WI38 (cell line): ENCODE data around the gene PLPPR3.

Experiments used
- H3K4me3 ChIP-seq: 2 replicates; pipeline ENCODE4 v1.5.1; 2011; ENCODE audit warnings: low read depth, mild to moderate bottlenecking, control low read depth, low read length
- TF ChIP-seq, protein P1 (sequence below): IDR thresholded peaks from 2 replicates; pipeline ENCODE4 v1.5.1; 2012; ENCODE audit warnings: low read depth, mild to moderate bottlenecking, control low read depth, low read length

Gene PLPPR3

GRCh38 chr19:867301-867793, 45.6 kb upstream of the PLPPR3 start:
- no peak overlapping the region for H3K4me3 ChIP-seq
- TF ChIP-seq, protein P1, sequence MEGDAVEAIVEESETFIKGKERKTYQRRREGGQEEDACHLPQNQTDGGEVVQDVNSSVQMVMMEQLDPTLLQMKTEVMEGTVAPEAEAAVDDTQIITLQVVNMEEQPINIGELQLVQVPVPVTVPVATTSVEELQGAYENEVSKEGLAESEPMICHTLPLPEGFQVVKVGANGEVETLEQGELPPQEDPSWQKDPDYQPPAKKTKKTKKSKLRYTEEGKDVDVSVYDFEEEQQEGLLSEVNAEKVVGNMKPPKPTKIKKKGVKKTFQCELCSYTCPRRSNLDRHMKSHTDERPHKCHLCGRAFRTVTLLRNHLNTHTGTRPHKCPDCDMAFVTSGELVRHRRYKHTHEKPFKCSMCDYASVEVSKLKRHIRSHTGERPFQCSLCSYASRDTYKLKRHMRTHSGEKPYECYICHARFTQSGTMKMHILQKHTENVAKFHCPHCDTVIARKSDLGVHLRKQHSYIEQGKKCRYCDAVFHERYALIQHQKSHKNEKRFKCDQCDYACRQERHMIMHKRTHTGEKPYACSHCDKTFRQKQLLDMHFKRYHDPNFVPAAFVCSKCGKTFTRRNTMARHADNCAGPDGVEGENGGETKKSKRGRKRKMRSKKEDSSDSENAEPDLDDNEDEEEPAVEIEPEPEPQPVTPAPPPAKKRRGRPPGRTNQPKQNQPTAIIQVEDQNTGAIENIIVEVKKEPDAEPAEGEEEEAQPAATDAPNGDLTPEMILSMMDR = no peak

- TF ChIP-seq, protein P1 = no peak
- H3K4me3 ChIP-seq = no peak overlapping the region
Measured at GRCh38 chr19:866769-867300, 45.1 kb upstream of the PLPPR3 start.

DNA sequence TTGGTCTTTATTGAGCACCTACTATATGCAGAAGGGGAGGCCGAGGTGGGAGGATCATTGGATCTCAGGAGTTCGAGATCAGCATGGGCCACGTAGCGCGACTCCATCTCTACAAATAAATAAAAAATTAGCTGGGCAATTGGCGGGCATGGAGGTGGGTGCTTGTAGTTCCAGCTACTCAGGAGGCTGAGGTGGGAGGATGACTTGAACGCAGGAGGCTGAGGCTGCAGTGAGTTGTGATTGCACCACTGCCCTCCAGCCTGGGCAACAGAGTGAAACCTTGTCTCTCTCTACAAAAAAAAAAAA, 41.5 kb upstream of the PLPPR3 start:
- TF ChIP-seq, protein P1 = no peak
- H3K4me3 ChIP-seq = no peak overlapping the region

DNA sequence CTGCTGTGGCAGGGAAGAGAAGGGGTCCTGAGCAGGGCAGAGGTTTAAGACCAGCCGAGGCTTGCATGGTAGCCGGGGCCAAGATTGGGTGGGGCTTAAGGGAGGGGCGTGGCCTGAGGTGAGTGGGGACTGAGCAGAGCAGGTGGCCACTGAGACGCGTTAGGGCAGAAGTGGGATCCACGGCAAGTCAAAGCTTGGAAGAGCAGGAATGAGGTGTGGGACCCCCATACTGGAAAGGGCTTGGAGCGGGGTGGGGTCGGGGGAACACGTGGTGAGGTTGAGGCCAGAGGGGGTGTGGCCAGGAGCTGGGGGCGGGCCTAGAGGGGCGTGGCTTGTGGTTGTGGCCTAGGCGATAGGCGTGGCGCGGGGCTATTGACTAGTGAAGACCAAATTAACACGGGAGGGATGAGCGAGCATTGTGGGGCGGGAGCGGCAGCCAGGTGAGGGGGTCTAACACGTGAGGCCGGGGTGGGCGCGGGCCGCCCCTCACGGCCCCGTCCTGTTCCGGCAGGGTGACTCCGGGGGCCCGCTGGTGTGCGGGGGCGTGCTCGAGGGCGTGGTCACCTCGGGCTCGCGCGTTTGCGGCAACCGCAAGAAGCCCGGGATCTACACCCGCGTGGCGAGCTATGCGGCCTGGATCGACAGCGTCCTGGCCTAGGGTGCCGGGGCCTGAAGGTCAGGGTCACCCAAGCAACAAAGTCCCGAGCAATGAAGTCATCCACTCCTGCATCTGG, 41.0 kb upstream of the PLPPR3 start:
- no peak overlapping the region for H3K4me3 ChIP-seq
- TF ChIP-seq, protein P1 = no peak

DNA sequence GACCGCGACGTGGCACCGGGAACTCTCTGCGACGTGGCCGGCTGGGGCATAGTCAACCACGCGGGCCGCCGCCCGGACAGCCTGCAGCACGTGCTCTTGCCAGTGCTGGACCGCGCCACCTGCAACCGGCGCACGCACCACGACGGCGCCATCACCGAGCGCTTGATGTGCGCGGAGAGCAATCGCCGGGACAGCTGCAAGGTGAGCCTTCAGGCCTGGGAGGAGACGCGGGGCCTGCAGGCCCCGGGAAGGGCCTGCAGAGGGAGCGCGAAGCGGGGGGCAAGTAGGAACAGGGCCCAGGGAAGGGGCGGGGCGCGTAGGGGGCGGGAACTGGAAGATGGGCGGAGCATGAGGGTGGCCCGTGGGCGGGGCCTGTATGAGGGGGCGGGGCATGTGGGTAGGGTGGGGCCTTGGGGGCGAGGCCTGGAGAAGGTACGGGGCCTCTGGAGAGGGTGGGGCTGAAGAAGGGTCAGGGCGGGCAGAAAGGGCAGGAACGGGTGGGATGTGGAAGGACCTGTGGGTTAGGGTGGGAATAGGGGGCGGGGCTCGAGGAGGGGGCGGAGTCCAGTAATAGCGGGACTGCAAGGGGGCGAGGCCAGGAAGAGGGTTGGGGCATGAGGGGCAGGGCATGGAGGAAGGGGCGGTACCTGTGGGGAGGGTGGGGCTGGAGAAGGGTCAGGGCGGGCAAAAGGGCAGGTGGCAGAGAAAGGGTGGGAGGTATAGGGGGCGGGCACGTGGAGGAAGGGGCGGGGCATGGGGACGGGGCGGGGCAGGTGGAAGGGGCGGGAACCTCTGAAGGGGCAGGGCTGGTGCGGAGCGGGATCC, 40.2 kb upstream of the PLPPR3 start:
- H3K4me3 ChIP-seq = no peak overlapping the region
- TF ChIP-seq, protein P1 = no peak

DNA sequence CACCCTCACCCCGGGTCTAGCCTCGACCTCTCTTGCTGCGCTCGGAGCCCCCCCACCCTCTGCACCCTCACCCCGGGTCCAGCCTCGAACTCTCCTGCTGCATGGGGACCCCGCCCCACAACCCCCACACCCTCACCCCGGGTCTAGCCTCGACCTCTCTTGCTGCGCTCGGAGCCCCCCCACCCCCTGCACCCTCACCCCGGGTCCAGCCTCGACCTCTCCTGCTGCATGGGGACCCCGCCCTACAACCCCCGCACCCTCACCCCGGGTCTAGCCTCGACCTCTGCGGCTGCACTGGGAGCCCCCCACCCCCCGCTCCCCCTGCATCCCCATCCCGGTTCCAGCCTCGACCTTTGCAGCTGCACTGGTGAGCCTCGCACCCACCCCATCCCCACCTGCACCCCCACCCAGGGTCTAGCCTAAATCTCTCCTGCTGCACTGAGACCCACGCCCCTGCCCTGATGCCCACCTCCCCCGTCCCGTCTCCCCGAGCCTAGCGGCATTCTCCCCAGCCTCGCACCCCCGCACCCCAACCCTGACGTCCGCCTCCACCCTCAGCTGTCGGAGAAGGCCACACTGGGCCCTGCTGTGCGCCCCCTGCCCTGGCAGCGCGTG, 39.5 kb upstream of the PLPPR3 start:
- TF ChIP-seq, protein P1 = no peak
- H3K4me3 ChIP-seq = no peak overlapping the region
